HG02571 (cell line): ENCODE results near the gene STRA8.
"Not testable (repeated sequence)": the region's sequence is repeated elsewhere in the genome, so short reads cannot be mapped to it uniquely, and the experiment has no call there.

ENCODE experiments used
- ATAC-seq: cut with Tn5 transposase; IDR thresholded peaks from one replicate; pipeline ENCODE4 v1.9.1; 2021; ENCODE audit warnings: mild to moderate bottlenecking, moderate library complexity; ENCODE audit not compliant: unreplicated experiment

Gene STRA8

DNA sequence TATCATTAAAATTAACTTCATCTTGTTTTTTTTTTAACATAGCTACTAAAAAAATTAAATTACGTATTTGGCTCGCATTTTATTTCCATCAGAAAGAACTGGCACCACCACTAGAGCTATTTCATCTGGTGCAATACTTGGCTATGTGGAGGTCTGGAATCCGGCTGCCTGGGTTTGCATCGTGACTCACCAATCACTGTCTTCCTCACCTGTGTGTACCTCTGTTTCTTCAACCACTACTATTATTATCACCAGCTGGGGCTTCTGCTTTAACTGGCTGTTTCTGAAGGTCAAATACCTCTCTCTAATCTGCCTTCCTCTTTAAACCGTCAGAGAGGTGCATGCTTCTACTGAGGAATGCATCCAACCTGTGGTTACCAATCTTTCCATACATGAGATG, 28.8 kb upstream of the STRA8 start:
- no peak for ATAC-seq

DNA sequence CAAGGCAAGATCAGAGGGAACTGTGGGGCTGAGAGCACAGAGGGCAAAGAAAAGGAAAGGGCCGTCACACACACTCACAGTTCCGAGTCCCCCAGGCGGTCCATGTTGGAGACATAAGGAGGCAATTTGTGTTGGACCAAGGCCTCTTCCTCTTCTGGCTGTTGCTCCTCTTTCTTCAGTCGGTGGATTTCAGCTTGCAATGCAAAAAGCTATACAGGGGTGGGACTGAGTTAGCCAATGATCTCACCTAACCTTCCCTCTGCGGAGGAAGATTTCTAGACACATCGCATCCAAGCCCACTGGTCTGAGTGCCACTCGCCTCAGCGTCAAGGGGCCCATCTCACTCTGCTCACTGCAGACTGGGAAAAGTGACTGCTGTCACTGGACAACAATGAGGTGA, 27.8 kb upstream of the STRA8 start:
- no peak for ATAC-seq

DNA sequence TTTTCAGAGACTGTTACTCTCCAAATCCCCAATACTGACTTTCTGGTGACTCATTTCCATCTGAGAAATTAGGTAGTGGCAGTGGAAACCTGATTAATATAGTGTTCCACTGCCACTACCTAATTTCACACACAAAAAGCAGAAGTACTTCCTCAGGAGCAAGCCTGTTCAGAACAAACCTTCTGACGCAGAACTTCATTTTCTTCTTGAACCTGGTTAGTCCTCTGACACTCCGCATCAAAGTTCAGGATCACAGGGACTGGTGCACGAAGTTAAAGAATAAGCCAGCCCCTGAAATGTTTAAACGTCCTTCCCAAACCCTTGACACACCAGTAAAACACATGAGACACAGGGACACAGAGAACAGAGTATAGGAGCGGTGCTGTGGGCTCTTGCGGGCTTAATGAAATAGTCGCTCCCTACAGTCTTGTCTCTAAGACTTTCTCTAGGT, 26.7 kb upstream of the STRA8 start:
- no peak for ATAC-seq

DNA sequence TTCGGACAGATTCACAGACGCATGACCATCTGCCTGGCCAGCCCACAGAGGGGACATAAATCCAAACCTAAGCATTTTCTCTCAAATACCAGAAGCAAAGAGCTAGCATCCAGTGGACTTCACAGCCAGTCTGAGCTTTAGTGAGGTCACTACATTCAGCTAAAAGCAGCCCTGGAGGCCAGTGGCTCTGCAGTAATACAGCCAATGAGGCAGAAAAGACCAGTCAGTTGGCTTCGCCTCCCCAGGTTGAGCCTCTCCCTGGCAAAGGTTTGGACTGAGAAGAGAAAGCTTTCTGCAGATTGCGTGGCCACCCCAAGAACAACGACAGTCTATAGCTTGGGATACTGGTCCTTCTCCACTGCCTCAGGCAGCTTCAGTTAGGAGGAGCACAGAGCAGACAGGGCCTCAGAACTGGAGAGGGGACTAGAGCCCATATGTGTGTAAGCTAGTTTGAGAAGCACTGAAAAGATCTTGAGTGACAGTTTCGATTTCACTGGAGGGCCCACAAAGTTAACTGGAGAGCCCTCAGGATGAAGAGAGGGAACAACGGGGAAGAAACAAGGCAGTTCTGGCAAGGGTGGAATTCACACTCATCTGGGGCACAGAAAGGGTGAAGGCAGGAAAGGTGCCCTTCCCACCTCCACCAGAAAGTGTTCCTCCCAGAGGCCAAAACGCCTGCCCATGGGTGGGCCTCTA, 26.1 kb upstream of the STRA8 start:
- ATAC-seq = no peak

DNA sequence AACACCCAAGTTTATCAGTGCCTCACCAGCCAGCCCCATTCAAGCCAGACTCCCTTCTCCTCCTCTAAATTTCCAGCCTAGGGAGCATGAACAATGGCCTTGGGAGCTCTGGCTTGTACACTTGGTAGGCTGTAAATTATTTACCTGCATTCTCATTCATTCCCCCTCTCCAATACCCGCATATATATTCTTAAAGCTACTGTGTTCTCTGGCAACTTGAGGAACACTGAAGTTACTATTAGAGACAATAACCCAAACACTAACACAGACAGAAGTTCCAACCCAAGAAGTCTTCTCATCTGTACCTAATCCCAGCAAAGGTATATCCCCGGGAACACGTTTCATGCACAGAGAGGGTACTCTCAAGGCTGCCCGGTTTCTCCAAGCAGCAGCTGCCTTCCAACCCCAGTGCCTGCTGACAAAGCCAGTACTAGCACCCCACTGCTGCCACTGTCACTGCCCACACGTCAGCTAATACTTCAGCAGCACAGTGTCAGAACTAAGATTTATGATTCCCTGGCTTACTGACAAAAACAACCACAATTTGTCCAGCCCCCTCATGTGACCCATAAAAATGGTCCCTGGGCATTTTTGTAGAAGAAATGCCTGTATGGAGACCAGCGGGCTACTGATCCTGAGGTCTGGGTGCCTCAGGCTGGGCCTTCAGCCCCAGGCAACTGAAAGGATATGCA, 25.4 kb upstream of the STRA8 start:
- no peak for ATAC-seq

DNA sequence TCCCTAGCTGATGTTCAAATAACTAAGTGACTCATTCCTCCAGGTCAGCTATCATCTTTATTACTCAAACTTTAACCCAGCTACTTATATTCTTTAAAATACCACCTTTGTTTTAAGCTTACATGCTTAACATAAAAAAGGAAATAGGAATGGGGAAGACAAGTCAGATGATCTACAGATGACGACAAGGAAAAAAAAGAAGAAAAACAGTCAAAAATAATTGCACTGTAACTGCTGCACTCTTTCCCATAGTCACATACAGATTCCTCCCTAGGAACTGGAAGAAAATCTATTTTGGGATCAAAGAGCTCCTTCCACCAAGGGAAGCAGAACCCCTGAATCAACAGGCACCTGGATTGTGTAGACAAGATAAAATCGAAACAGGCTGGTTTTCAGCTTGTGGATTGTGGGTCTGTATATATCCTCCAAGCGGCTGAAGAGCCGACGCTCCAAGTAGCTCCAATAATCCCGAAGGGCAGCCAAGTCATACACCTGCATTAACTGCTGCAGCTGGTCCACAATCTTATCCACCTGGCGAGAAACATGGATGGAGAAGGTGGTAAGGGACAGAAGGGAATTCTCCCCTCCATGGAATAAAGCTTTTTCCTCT, 24.3 kb upstream of the STRA8 start:
- ATAC-seq = no peak

DNA sequence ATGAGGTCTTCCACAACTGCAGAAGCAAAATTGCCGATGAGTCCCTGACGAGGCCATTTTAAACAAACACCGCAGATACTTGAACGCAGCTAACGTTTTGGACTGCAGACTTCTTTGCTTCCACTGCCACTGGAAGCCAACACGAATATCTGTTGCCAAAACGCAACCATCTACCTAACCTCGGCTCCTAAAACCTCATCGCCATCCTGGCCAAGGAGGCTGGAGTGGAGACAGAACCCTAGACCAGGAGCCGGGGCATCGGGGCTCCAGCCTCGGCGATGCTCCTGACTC, 22.8 kb upstream of the STRA8 start:
- peak; percentile 4 for ATAC-seq

DNA sequence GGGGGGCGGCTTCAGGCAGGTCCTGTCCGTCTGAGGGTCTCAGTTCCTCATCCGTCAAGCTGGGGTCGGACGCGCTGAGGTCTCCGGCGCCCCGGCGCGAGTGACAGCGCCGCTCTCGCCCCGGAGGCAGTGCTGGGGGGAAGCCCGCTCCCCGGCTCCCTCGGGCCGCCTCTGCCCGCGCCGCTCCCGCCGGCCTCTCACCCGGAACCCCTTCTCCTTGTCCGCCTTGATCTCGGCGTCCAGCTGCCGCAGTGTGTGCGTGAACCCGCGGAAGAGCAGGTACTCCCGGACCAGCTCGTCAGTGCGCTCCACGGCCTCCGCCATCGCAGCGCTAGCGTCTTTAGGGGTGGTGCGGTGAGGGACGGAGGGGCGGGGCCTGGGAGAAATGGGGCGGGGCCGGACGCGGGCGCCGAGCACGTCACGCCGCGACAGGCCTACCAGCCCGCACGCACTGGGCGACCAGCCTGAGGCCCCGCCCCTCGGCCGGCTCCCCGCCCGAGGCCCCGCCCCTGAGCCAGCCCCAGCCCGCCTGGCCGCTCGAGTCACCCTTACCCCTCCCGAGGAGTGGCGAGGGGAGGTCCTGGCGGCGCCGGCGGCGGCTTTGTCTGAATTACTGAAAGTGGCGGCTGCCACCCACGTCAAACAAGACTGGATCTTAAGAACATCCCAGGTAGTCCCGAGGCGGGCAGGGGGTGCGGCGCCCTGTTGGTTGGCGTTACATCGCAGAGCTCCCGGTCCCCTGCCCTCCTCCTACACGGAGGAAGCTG, 22.3 kb upstream of the STRA8 start, which contains the start of gene WDR91:
Gene WDR91, minus strand, starts transcription at position 348 of the 767 bp plus-strand sequence. Its CDS starts 24 bp downstream, at position 324.
- ATAC-seq = peak; percentile 85

DNA sequence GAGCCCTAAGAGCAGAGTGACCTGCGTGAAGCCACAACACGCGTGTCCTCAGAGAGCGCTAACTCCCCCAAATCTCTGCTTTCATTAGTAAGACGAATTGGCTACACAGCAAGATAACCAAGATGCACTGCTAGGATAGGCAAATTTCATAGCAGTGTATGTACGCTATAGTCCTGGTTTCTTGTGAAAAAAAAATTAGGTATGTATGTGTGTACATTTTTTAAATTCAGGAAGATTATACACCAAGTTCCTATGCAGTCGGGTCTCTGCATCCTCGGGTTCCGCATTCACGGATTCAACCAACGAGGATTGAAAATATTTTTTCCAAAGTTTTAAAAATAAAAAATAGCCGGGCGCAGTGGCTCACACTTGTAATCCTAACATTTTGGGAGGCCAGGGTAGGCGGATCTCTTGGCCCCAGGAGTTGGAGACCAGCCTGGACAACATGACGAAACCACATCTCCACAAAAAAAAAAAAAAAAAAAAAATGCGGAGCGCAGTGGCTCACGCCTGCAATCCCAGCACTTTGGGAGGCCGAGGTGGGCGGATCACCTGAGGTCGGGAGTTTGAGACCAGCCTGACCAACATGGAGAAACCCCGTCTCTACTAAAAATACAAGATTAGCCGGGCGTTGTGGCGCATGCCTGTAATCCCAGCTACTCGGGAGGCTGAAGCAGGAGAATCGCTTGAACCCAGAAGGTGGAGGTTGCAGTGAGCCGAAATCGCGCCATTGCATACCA, 21.5 kb upstream of the STRA8 start:
- not testable (repeated sequence) for ATAC-seq

DNA sequence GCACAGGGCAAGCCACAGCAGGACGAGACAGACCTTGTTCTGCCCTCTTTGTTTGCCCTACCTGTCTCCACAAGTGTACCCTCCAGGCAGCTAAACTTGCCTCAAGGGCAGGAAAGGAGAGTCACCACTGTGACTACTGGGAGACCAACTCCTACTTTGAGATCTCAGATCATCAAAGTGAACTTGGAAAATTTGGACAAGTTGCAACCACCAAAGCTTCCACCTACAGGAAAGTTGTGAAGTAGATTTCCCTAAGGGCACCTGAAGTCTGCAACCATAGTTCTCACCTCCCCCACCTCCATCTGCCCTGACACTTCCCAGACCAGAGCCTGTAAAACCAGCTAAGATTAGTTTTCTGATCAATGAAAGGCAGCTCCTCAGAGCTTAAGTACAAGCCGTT, 19.8 kb upstream of the STRA8 start:
- no peak for ATAC-seq

DNA sequence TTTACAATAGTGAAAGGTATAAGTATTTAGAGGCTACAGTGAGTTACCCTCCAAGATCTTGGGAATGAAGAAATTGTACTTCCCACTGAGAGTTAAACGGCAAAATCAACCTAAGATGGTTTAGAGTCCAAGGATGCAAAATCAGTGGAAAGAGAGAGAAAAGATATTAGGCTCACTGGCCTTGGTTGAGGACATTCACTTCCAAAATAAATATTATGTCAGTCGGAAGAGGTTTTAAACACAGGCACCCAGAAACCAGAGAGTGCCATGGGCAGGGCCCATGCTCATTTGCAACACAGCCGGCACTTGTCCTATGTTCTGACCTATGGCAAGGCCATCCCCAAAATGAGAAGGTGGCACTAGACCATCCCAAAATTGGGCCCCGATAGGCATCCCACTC, 18.5 kb upstream of the STRA8 start:
- no peak for ATAC-seq

DNA sequence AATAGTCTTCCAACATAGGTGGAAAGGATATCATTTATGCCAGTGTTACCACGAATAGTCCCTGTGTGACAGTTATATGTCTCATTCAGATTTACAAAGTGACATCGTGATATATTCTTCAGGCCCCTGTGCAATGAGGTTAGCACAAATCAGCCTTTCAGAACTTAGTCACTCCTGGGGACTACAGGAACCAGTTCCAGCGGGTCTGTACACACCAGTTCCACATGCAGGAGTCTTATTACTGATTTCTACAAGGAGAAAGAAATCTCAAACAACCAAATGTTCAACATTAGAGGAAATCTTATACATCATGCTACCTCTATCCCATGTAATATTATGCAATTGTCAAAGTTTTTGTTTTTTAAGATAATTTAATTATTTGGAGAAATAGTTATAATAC, 17.9 kb upstream of the STRA8 start:
- no peak for ATAC-seq

DNA sequence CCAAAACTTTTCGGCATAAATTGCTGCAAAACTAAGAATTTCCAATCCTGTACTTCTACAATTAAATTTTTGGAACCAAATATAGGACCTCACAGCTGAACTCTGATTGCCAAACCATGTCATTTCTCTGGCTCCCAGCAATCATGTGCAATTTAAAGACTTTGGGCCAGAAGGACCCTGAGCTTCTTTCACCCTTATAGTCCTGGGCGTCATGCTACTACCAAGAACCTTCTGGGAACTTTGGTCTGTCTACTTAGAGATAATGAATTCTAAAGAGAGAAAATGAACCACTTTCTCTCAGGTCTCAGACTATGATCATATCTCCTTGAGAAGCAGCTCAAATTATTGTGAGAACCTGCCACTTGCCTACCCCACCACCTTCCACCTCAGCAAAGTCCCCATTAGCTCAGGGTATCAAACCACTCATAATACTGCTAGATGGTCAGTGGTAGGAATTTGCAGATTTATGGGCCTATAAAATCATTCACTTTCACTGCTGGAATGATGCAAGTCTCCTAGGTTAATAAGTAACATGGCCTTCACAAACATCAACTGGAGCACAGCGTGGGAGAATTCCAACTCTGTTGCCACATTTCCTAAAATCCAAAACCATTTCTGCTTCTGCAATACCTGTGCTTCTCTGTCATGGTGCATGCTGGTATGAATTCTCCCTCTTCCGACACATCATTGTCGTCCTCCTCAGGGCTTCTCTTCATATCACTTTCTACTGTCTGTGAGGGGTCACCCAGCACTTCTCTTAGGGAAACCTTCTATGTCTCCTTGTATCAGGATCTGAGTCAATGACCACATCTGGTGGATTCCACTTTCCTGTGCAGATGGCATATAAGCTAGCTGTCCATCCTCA, 15.8 kb upstream of the STRA8 start:
- no peak for ATAC-seq

DNA sequence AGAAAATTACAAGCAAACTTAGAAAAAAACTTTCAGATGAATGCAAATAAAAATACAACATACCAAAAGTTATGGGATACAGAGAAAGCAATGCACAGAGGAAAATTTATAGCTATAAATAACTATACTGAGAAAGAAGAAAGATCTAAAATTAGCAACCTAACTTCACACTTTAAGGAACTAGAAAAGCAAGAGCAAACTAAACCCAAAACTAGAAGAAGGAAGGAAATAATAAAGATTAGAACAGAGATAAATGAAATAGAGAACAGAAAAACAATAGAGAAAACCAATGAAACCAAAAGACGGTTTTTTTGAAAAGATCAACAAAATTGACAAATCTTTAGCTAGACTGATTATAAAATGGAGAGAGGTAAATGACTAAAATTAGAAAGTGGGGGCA, 9.6 kb upstream of the STRA8 start:
- ATAC-seq = no peak

DNA sequence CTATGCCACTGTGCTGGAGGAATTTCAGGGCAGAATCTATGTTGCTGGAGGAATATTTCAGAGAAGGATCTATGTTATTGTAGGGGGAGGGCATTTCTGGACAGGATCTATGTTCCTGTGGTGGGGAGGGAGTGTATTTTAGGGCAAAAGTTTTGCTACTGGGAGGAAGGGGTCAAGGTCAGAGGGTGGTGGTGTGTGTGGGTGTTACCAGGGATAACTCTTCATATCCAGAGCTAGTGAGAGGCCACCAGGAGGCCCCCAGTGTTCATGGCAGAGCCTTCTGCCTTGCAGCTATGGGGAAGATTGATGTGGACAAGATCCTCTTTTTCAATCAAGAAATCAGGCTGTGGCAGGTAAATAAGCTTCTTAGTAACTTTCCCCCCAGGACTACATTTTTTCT, 2.0 kb upstream of the STRA8 start:
- ATAC-seq = no peak

DNA sequence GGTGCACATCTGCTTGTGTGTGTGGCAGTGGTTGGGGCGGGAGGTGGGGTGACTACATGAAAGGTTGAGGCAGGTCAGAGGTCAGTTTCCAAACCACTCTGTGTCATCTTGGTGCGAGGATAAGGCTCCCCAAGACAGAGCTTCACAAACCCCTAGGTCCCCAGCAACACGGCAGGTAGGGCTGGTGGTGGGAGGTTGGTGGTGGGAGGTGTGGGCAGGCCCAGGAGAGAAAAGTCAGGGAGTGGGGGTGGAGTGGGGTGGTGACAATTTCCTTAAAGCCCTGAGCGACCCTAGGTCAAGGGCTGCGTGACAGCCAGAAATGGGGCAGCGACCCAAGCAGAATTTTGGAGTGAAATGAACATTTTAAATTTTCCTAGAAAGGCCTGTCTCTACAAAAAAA, 1.6 kb upstream of the STRA8 start:
- no peak for ATAC-seq

DNA sequence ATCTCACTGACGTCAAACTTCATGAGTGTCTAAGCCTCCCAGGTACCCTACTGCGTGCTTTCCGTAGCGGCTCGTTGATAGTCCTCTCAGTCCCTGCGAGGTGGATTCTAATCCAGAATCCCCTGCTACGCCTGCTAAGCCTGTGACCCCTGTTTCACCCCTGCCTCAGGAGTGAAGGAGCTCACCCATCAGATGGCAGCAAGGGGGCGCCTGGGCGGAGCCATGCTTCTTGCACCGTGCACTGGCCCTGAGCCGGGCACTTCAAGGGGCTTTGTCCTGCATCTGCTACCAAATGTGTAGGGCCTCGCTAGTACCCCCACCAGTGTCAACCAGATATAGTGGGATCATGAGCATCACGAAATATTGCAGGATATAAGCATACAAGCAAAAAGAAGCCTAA, 918 bp upstream of the STRA8 start:
- no peak for ATAC-seq

DNA sequence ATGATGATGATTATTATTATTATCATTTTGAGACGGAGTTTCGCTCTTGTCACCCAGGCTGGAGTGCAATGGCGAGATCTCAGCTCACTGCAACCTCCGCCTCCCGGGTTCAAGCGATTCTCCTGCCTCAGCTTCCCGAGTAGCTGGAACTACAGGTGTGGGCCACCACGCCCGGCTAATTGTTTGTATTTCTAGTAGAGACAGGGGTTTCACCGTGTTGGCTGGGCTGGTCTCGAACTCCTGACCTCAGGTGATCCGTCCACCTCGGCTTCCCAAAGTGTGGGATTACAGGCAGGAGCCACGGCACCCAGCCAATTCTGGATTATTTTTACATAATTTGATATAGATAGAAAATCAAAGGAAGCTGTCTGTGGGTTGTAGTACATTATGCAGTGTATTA, 457 bp downstream of the STRA8 start:
- not testable (repeated sequence) for ATAC-seq

DNA sequence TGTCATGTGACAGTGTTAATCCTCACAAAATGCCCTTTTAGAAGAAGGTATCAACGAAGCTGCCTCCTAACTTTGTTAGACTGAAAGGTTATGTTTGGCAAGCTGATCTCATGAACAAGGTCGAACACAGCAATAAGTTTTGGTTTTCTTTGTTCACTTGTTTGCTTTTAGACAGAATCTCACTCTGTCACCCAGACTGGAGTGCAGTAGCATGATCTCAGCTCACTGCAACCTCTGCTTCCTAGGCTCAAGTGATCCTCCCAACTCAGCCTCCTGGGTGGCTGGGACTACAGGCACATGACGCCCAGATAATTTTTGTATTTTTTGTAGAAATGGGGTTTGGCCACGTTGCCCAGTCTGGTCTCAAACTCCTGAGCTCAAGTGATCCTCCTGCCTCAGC, 1.1 kb downstream of the STRA8 start:
- ATAC-seq = no peak

DNA sequence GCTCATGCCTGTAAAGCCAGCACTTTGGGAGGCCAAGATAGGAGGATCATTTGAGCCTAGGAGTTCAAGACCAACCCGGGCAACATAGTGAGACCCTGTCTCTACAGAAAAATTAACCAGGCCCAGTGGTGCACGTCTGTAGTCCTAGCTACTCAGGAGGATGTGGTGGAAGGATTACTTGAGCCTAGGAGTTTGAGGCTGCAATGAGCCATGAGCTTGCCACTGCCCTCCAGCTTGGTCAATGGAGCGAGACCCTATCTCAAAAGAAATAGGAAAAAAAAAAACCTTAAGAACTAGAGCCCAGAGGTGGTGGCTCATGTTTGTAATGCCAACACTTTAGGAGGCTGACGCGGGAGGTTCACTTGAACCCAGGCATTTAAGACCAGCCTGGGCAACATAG, 2.2 kb downstream of the STRA8 start:
- ATAC-seq = no peak
